Natural killer cell (primary cell): Measurements from ENCODE around the gene SLC5A9. TPM values are rescaled to one million over a fixed set of nuclear protein-coding genes. Genes with fewer than 3 reads are reported as not detected.
A peak's percentile ranks its signal among the peaks of the same experiment; 100 is the strongest.

Experiments
- ATAC-seq, 3 donors: fragments of 150-1000 bp in 2 of 3; fragments of 200-7000 bp in 1 of 3; cut with Tn5 transposase; 1 replicate in 1 of 3; 2 replicates in 2 of 3; pipeline ENCODE4 v1.10.0; 2021; ENCODE audit warnings: mild to moderate bottlenecking in 2 of 3, moderate library complexity in 2 of 3
- DNase-seq, 2 donors: peaks; one replicate each; pipeline versions ENCODE4 v3.0.0 to v3.0.0-alpha.2; 2013 to 2021; ENCODE audit warnings: mixed read lengths in 1 of 2
- H3K27ac ChIP-seq: one replicate; pipeline ENCODE4 v1.5.1; 2013; ENCODE audit warnings: mild to moderate bottlenecking, low read length
- H3K27me3 ChIP-seq: one replicate; pipeline ENCODE4 v1.6.1; 2013; ENCODE audit warnings: low read length; ENCODE audit not compliant: control insufficient read depth, insufficient read depth
- H3K36me3 ChIP-seq: one replicate; pipeline ENCODE4 v1.6.1; 2013; ENCODE audit warnings: low read length; ENCODE audit not compliant: control insufficient read depth, insufficient read depth
- H3K4me1 ChIP-seq: one replicate; pipeline ENCODE4 v1.6.1; 2013; ENCODE audit warnings: low read length; ENCODE audit not compliant: control insufficient read depth, insufficient read depth
- H3K4me3 ChIP-seq: one replicate; pipeline ENCODE4 v1.5.1; 2013; ENCODE audit warnings: low read length
- H3K9me3 ChIP-seq: one replicate; pipeline ENCODE4 v1.6.1; 2013; ENCODE audit warnings: low read length; ENCODE audit not compliant: control insufficient read depth, insufficient read depth
- H3K27ac Mint-ChIP-seq, 2 donors: one replicate each; pipeline ENCODE4 v1.8.0; 2022; ENCODE audit warnings: mild to moderate bottlenecking in 2 of 2, mixed read lengths in 2 of 2, moderate library complexity in 1 of 2
- H3K27me3 Mint-ChIP-seq, 2 donors: one replicate each; pipeline ENCODE4 v1.8.0; 2022; ENCODE audit warnings: low read depth in 2 of 2, mixed read lengths in 2 of 2
- H3K36me3 Mint-ChIP-seq: one replicate; pipeline ENCODE4 v1.8.0; 2022; ENCODE audit warnings: mixed read lengths
- H3K4me1 Mint-ChIP-seq, 2 donors: one replicate each; pipeline ENCODE4 v1.8.0; 2022; ENCODE audit warnings: mixed read lengths in 2 of 2
- H3K4me3 Mint-ChIP-seq: one replicate; pipeline ENCODE4 v1.8.0; 2022; ENCODE audit warnings: mild to moderate bottlenecking, moderate library complexity, mixed read lengths
- H3K9me3 Mint-ChIP-seq, 2 donors: one replicate each; pipeline ENCODE4 v1.8.0; 2022; ENCODE audit warnings: mixed read lengths in 2 of 2
- WGBS: methylation state at CpG from one replicate; pipeline ENCODE4 v1.1.7; 2013; ENCODE audit warnings: missing lambda C conversion rate; ENCODE audit not compliant: insufficient coverage; 5-methylcytosine and 5-hydroxymethylcytosine counted together
- intact Hi-C: fragments of 100-400 bp; cut with micrococcal nuclease; formaldehyde crosslinking; loops from one replicate; pipeline ENCODE4 v1.14.2; 2022
- total RNA-seq, 4 donors: library from RNA; stranded (reverse); fragments of 120-200 nt in 1 of 4; gene quantifications; one replicate each; pipeline versions ENCODE4 v1.2.3 to v1.2.4, GENCODE V29; 2013 to 2022
- TF ChIP-seq, protein P1 (sequence below): fragments of 200-600 bp; IDR thresholded peaks from one replicate; pipeline ENCODE4 v1.8.0; 2022; ENCODE audit warnings: antibody characterized with exemption

Gene SLC5A9
- total RNA-seq, 3 donors from 2014 or later (not counting 1 experiment from before 2014, with no cell fraction given) = not detected

DNA sequence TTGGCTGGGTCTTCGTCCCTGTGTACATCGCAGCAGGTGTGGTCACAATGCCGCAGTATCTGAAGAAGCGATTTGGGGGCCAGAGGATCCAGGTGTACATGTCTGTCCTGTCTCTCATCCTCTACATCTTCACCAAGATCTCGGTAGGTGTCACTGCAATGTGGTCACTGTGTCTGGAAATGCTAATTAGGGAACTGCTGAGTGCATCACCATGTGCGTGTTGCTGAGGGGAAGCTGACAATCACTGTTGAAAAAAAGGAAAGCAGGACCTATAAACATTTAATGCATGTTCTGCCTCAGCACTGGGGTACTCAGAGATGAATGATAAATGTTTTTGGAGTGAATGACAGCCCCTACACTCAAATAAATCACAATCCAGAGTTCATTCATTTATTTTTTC is 6.8 kb downstream of the SLC5A9 start:
- ATAC-seq = no peak
- no peak for DNase-seq
- Histone ChIP-seq H3K27ac (no peak overlapping the region), H3K4me3 (no peak overlapping the region), H3K4me1 (peaks cover 42% of the 10 kb centered on the region), H3K27me3 (no peaks in the 10 kb centered on the region), H3K9me3 (no peaks in the 10 kb centered on the region), H3K36me3 (no peaks in the 10 kb centered on the region)
- no peaks in the 10 kb centered on the region for H3K27me3 Mint-ChIP-seq
- 64% methylated on average over 6 of the region's 6 CpGs for WGBS
- H3K36me3 Mint-ChIP-seq = no peaks in the 10 kb centered on the region
- TF ChIP-seq, protein P1, sequence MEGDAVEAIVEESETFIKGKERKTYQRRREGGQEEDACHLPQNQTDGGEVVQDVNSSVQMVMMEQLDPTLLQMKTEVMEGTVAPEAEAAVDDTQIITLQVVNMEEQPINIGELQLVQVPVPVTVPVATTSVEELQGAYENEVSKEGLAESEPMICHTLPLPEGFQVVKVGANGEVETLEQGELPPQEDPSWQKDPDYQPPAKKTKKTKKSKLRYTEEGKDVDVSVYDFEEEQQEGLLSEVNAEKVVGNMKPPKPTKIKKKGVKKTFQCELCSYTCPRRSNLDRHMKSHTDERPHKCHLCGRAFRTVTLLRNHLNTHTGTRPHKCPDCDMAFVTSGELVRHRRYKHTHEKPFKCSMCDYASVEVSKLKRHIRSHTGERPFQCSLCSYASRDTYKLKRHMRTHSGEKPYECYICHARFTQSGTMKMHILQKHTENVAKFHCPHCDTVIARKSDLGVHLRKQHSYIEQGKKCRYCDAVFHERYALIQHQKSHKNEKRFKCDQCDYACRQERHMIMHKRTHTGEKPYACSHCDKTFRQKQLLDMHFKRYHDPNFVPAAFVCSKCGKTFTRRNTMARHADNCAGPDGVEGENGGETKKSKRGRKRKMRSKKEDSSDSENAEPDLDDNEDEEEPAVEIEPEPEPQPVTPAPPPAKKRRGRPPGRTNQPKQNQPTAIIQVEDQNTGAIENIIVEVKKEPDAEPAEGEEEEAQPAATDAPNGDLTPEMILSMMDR = no peak
- H3K27ac Mint-ChIP-seq = no peak overlapping the region
- peaks cover 5 to 14% of the 10 kb centered on the region in 2 donors for H3K4me1 Mint-ChIP-seq
- no peak overlapping the region for H3K4me3 Mint-ChIP-seq
- intact Hi-C loops = no loop called here
- no peaks in the 10 kb centered on the region for H3K9me3 Mint-ChIP-seq

DNA sequence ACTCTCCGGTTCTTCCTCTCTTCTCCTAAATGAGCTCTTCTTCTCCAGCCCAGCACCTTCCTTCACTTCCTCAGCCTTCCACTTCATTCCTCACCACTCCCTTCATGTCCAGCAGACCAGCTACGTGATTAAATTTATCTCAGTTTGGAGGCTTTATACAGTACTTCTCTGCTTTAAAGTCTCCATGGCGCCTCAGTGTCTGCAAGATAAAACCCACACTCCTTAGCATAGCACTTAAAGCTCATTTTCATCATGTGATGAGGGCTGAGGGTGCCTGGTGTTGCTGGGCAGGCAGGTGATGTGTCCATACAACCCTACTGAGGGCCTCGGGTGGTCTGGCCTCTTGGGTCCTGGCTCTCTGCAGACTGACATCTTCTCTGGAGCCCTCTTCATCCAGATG is 7.7 kb downstream of the SLC5A9 start:
- TF ChIP-seq, protein P1 = no peak
- H3K9me3 Mint-ChIP-seq = no peaks in the 10 kb centered on the region
- peak overlapping the region in 1 of 2 donors; percentile 1 for H3K27ac Mint-ChIP-seq
- Histone ChIP-seq H3K27me3 (no peaks in the 10 kb centered on the region), H3K4me1 (peaks cover 42% of the 10 kb centered on the region), H3K4me3 (no peak overlapping the region), H3K9me3 (no peaks in the 10 kb centered on the region), H3K36me3 (no peaks in the 10 kb centered on the region), H3K27ac (no peak overlapping the region)
- no peaks in the 10 kb centered on the region for H3K36me3 Mint-ChIP-seq
- ATAC-seq (no peak), DNase-seq (no peak)
- no peak overlapping the region for H3K4me3 Mint-ChIP-seq
- WGBS = 88% methylated on average over 4 of the region's 4 CpGs
- intact Hi-C loops = no loop called here
- peaks cover 5 to 13% of the 10 kb centered on the region in 2 donors for H3K4me1 Mint-ChIP-seq
- H3K27me3 Mint-ChIP-seq = no peaks in the 10 kb centered on the region

- Histone ChIP-seq H3K27ac (no peak overlapping the region), H3K27me3 (no peaks in the 10 kb centered on the region), H3K9me3 (no peaks in the 10 kb centered on the region), H3K4me3 (no peak overlapping the region), H3K4me1 (peaks cover 17% of the 10 kb centered on the region), H3K36me3 (no peaks in the 10 kb centered on the region)
- Mint-ChIP-seq H3K4me1 (peaks cover 4 to 5% of the 10 kb centered on the region in 2 donors), H3K27me3 (no peaks in the 10 kb centered on the region), H3K9me3 (no peaks in the 10 kb centered on the region), H3K36me3 (no peaks in the 10 kb centered on the region), H3K4me3 (no peak overlapping the region), H3K27ac (no peak overlapping the region)
- no peak for DNase-seq
- TF ChIP-seq, protein P1 = no peak
- WGBS = 100% methylated on average over 1 of the region's 1 CpG
- intact Hi-C loops = no loop called here
- ATAC-seq = no peak
Observed at GRCh38 chr1:48232722-48233121, 10.2 kb downstream of the SLC5A9 start.

GRCh38 chr1:48233666-48234485 is 11.4 kb downstream of the SLC5A9 start:
- WGBS = 86% methylated on average over 12 of the region's 12 CpGs
- Histone ChIP-seq H3K4me3 (no peak overlapping the region), H3K27me3 (no peaks in the 10 kb centered on the region), H3K36me3 (no peaks in the 10 kb centered on the region), H3K27ac (no peak overlapping the region), H3K9me3 (no peaks in the 10 kb centered on the region), H3K4me1 (peaks cover 6% of the 10 kb centered on the region)
- no peaks in the 10 kb centered on the region for H3K27me3 Mint-ChIP-seq
- no peak overlapping the region for H3K4me3 Mint-ChIP-seq
- TF ChIP-seq, protein P1 = no peak
- H3K4me1 Mint-ChIP-seq = peaks cover 0 to 5% of the 10 kb centered on the region in 2 donors
- no peak for DNase-seq
- intact Hi-C loops = no loop called here
- H3K27ac Mint-ChIP-seq = no peak overlapping the region
- no peaks in the 10 kb centered on the region for H3K36me3 Mint-ChIP-seq
- no peaks in the 10 kb centered on the region for H3K9me3 Mint-ChIP-seq
- no peak for ATAC-seq
